Neural progenitor cell (in vitro differentiated cells): ENCODE measurements around the gene ATL2.

ENCODE experiments used
- CTCF ChIP-seq: fragments of 200-600 bp; sonication (generic); IDR thresholded peaks from 2 replicates; pipeline ENCODE4 v1.5.1; 2017; ENCODE audit warnings: antibody characterized with exemption, mild to moderate bottlenecking
- EZH2phosphoT487 ChIP-seq: fragments of 200-600 bp; sonication (generic); IDR thresholded peaks from 2 replicates; pipeline ENCODE4 v1.6.1; 2017; ENCODE audit warnings: antibody characterized with exemption

GRCh38 chr2:38290332-38290731, 86.7 kb downstream of the ATL2 start:
- TF ChIP-seq CTCF, result no peak
- no peak for TF ChIP-seq EZH2phosphoT487
